Measurements from ENCODE around the gene LAMA5.

Gene LAMA5

DNA sequence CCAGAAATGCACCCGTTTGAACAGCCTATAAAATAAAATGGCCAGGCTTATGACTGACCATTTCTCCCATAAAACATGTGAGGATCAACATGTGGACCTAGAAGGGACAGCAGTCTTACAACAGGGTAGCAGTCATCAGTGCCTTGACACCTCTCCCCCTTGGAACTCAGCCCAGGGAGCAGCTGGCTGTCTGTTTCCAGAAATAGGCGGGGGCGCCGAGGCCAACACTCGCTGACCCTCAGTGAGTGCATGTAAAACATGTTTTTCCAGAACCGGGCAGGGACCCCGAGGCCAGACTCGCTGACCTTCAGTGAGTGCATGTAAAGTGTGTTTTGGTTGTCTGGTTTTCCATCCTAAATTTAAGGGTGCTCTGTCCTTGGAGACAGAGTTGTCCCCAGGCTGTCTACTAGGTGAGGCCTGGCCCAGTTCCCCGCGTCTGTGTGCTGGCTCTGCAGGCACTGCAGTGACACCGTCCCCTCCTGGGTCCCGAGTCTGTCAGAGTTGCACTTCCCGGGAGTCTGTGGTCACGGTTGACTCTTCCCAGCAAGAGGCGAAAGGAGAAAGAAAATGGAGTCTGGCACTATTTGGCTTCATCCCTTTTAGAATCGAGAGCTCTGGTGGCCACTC lies 84.1 kb downstream of the LAMA5 start:
- TF ChIP-seq, protein P1, sequence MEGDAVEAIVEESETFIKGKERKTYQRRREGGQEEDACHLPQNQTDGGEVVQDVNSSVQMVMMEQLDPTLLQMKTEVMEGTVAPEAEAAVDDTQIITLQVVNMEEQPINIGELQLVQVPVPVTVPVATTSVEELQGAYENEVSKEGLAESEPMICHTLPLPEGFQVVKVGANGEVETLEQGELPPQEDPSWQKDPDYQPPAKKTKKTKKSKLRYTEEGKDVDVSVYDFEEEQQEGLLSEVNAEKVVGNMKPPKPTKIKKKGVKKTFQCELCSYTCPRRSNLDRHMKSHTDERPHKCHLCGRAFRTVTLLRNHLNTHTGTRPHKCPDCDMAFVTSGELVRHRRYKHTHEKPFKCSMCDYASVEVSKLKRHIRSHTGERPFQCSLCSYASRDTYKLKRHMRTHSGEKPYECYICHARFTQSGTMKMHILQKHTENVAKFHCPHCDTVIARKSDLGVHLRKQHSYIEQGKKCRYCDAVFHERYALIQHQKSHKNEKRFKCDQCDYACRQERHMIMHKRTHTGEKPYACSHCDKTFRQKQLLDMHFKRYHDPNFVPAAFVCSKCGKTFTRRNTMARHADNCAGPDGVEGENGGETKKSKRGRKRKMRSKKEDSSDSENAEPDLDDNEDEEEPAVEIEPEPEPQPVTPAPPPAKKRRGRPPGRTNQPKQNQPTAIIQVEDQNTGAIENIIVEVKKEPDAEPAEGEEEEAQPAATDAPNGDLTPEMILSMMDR (IDR thresholded peaks at IDR 0.05; ENCODE audit: extremely low read depth, missing control alignments) = no peak
- no peak for DNase-seq (ENCODE audit: low spot score)

DNA sequence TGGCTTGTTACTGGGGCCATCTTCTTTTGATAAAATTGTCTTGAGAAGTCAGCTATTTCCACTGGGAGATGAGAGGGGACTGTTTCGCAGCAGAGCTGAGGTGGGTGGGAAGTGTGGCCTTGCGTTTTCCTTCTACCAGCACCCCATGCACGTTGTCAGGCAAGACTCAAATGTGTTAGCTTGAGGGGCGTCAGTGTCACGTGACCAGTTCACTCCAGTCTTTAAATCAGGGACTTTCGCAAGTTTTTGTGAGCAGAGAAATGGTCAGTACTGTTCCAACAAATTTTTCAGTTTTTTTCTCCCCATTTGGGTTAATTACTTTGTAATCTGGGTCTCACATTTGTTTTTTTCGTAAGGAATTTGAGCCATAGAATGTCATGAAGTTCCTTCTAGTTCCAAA lies 85.0 kb downstream of the LAMA5 start:
- no peak for DNase-seq (ENCODE audit: low spot score)
- TF ChIP-seq, protein P1 (IDR thresholded peaks at IDR 0.05; ENCODE audit: extremely low read depth, missing control alignments) = no peak

DNA sequence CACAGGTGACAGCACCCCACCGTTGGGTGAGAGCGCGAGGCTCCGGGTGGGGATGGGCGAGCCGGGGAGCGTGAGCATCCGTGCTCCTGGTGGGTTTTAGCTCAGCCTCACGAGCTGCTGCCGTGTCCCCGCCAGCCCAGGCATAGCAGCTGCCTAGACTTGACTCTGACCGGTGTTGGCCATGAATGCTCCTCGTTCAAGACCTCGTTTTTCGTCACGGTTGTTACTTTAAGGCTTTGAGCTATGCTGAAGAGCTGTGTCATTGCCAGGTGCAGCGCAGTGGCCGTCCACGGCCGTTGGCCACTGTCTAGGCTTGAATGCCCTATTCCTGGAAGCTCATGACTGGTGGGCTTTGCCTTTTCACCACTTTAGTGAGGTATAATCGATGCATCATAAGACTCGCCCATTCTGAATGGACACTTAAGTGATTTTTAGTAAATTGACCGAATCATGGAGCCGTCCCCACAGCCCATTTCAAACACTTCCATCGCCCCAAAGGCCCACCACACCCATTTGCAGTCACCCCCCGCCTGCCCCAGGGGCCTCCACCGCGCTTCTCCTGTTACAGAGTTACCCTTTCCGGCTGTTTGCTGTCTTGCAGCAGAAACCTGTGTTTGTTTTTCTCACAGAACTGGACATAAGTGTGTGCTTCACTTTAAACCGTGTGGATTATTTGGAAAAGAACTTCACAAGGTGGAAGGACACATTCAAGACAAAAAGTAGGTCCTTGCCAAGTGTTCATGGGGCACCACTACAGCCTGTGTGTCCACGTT lies 85.8 kb downstream of the LAMA5 start:
- TF ChIP-seq, protein P1 (IDR thresholded peaks at IDR 0.05; ENCODE audit: extremely low read depth, missing control alignments) = no peak
- no peak for DNase-seq (ENCODE audit: low spot score)

DNA sequence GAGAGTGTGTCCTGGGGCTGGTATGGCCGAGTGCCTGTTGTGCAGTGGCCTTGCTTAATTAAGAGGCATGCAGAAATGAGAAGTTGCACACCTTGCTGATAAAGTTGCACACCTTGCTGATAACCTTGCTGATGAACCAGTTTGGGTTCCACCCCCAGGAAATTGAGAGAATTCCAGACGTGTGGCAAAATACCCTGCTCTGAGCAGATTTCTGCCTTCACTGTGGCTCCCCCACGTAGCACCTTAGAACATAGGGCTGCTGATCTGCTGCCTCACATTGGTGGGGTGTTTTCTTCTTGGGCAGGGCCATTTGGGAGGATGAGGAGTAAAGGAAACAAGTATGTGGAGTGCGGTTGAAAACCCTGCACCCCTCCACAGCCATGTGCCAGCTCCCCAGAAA lies 86.8 kb downstream of the LAMA5 start:
- TF ChIP-seq, protein P1 (IDR thresholded peaks at IDR 0.05; ENCODE audit: extremely low read depth, missing control alignments) = no peak
- DNase-seq (ENCODE audit: low spot score) = no peak

DNA sequence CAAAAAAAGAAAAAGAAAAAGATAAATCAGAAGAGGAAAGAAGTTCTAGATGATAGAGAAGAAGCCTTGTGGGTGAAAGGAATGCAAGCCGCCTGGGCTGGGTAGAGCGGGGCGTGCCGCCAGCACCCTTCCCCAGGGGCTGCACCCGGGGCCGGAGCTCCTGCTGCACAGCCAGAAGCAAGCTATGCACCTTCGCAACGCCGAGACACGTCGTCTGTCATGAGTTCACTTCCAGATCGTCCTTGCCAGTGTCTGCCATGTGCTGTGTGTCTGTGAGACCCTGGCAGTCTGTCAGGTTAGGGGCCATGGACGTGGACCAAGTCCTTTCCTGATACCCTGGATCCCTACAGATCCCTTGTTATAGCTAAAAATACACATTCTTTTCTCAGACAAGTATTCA lies 89.9 kb downstream of the LAMA5 start:
- DNase-seq (ENCODE audit: low spot score) = no peak
- TF ChIP-seq, protein P1 (IDR thresholded peaks at IDR 0.05; ENCODE audit: extremely low read depth, missing control alignments) = no peak

DNA sequence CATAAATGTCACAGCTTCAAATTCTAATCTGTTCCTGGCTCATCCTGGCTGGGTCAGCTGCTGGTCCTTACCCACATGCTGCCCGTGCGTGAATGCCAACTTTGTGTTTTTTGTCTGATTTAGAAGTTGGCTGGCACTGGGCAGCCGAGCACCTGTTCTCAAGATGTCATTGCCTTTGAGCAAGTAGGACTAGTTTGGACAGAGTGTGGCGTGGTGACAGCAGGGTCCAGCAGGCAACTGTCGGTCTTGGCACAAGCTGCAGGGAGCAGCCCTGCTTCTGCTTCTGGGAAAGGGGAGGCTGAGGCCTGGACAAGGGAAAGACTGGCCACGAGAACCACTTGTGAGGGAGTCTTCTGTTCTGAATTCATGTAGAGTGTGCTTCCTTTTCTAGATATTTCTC lies 90.7 kb downstream of the LAMA5 start:
- TF ChIP-seq, protein P1 (IDR thresholded peaks at IDR 0.05; ENCODE audit: extremely low read depth, missing control alignments) = no peak

DNA sequence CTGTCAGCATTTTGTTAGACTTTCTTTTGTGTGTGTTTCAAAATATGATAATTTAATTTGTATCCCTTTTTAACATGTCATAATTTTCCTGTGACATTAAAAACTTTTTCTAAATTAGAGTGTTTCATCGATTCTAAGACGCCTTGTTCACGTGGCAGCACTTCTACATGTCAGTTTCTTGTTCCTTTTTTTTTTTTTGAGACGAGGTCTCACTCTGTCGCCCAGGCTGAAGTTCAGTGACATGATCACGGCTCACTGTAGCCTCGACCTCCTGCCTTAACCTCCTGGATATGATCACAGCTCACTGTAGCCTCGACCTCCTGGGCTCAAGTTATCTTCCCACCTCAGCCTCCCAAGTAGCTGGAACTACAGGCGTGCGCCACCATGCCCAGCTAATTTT lies 91.9 kb downstream of the LAMA5 start:
- DNase-seq (ENCODE audit: low spot score) = no peak
- TF ChIP-seq, protein P1 (IDR thresholded peaks at IDR 0.05; ENCODE audit: extremely low read depth, missing control alignments) = no peak

More for the DNA sequence above, 90.7 kb downstream of the LAMA5 start:
- DNase-seq (ENCODE audit: low spot score) = no peak

Data from GM20000 (cell line).